NCI-H748 treated with DMSO at 0.1 percent for 48 hours (cell line): Measurements from ENCODE around the gene BRIP1.
"Not testable (repeated sequence)": the region's sequence is repeated elsewhere in the genome, so short reads cannot be mapped to it uniquely, and the experiment has no call there.

ENCODE experiments used
- DNase-seq: peaks from one replicate; lab custom pipeline; 2025; lab: John Stamatoyannopoulos, UW

The BRIP1 gene

GRCh38 chr17:61799812-61800484 lies 63.4 kb downstream of the BRIP1 start:
- DNase-seq = no peak

GRCh38 chr17:61797283-61797682 lies 66.0 kb downstream of the BRIP1 start:
- DNase-seq = no peak

- DNase-seq = no peak
Observed at GRCh38 chr17:61795546-61795945, 67.8 kb downstream of the BRIP1 start.

GRCh38 chr17:61794792-61795191 lies 68.5 kb downstream of the BRIP1 start:
- DNase-seq = no peak

GRCh38 chr17:61794242-61794641 lies 69.1 kb downstream of the BRIP1 start:
- no peak for DNase-seq

- DNase-seq = no peak
Observed at GRCh38 chr17:61793565-61793964, 69.8 kb downstream of the BRIP1 start.

- no peak for DNase-seq
Observed at GRCh38 chr17:61789872-61790271, 73.5 kb downstream of the BRIP1 start.

- DNase-seq = no peak
Observed at GRCh38 chr17:61786088-61786487, 77.2 kb downstream of the BRIP1 start.

GRCh38 chr17:61784510-61784909 lies 78.8 kb downstream of the BRIP1 start:
- DNase-seq = no peak

GRCh38 chr17:61783556-61784304 lies 79.6 kb downstream of the BRIP1 start:
- no peak for DNase-seq

- no peak for DNase-seq
Observed at GRCh38 chr17:61783120-61783519, 80.2 kb downstream of the BRIP1 start.

GRCh38 chr17:61782683-61783082 lies 80.6 kb downstream of the BRIP1 start:
- no peak for DNase-seq

- DNase-seq = no peak
Observed at GRCh38 chr17:61775364-61775763, 88.0 kb downstream of the BRIP1 start.

GRCh38 chr17:61774724-61775123 lies 88.6 kb downstream of the BRIP1 start:
- no peak for DNase-seq

GRCh38 chr17:61774087-61774486 lies 89.2 kb downstream of the BRIP1 start:
- not testable (repeated sequence) for DNase-seq

GRCh38 chr17:61770752-61771533 lies 92.4 kb downstream of the BRIP1 start:
- no peak for DNase-seq

GRCh38 chr17:61770043-61770442 lies 93.3 kb downstream of the BRIP1 start:
- DNase-seq = no peak

- DNase-seq = no peak
Observed at GRCh38 chr17:61768405-61768804, 94.9 kb downstream of the BRIP1 start.

GRCh38 chr17:61766520-61766919 lies 96.8 kb downstream of the BRIP1 start:
- no peak for DNase-seq

GRCh38 chr17:61764846-61765245 lies 98.5 kb downstream of the BRIP1 start:
- no peak for DNase-seq

- DNase-seq = no peak
Observed at GRCh38 chr17:61761827-61762226, 101.5 kb downstream of the BRIP1 start.

GRCh38 chr17:61759362-61759761 lies 104.0 kb downstream of the BRIP1 start:
- DNase-seq = no peak

- DNase-seq = no peak
Observed at GRCh38 chr17:61758430-61758829, 104.9 kb downstream of the BRIP1 start.
